Nasal cavity respiratory epithelium epithelial cell of viscerocranial mucosa (primary cell): ENCODE data around the gene FAM72D. TPM values are rescaled to one million over a fixed set of nuclear protein-coding genes. Genes with fewer than 3 reads are reported as not detected.

ENCODE experiments used
- total RNA-seq: library from RNA; depleted of rRNA; stranded (reverse); fragments of >200 nt; gene quantifications from 2 replicates; pipeline ENCODE4 v1.2.3, GENCODE V29; 2014

The FAM72D gene
- total RNA-seq: not detected in 2 replicates

GRCh38 chr1:145095284-145096057 is at the start of gene FAM72D, which contains the start of gene SRGAP2B:
Gene FAM72D, plus strand, starts transcription at chr1:145095974. Its CDS starts 874 bp downstream, at chr1:145096848.
Gene SRGAP2B, minus strand, starts transcription at chr1:145095328. Its CDS starts 2,427 bp downstream, at chr1:145092901.

Other genes starting within 250 kb of the FAM72D start
- gene SRGAP2B, start 646 bp upstream of the FAM72D start, total RNA-seq: 34.2 and 36.2 TPM in 2 replicates
- gene PPIAL4D, start 146.2 kb downstream of the FAM72D start, total RNA-seq: not detected in 2 replicates